Calu3 (cell line): Measurements from ENCODE around the gene CELF4. TPM values are rescaled to one million over a fixed set of nuclear protein-coding genes. Genes with fewer than 3 reads are reported as not detected.
A peak's percentile ranks its signal among the peaks of the same experiment; 100 is the strongest.

Experiments
- BruUV-seq: library from RNA; stranded (reverse); fragments of 400-500 nt; replicated peaks from 2 replicates; lab custom pipeline; 2021; lab: Mats Ljungman, UMichigan
- CTCF ChIA-PET: fragments of 300-600 bp; sonication (Branson Sonifier 250); formaldehyde crosslinking; loops from one replicate; lab custom pipeline; 2022; ENCODE audit warnings: antibody characterized with exemption; lab: Charles Lee
- DNase-seq: peaks from one replicate; pipeline ENCODE4 v3.0.0; 2022
- H3K27ac Mint-ChIP-seq: one replicate; pipeline ENCODE4 v1.8.0; 2022; ENCODE audit warnings: mixed read lengths; ENCODE audit not compliant: unreplicated experiment
- H3K27me3 Mint-ChIP-seq: one replicate; pipeline ENCODE4 v1.8.0; 2022; ENCODE audit warnings: mixed read lengths; ENCODE audit not compliant: unreplicated experiment
- H3K36me3 Mint-ChIP-seq: one replicate; pipeline ENCODE4 v1.8.0; 2022; ENCODE audit warnings: mild to moderate bottlenecking, moderate library complexity, mixed read lengths; ENCODE audit not compliant: insufficient read depth, unreplicated experiment
- H3K4me1 Mint-ChIP-seq: one replicate; pipeline ENCODE4 v1.8.0; 2022; ENCODE audit warnings: mild to moderate bottlenecking, low read depth, mixed read lengths; ENCODE audit not compliant: unreplicated experiment
- H3K4me3 Mint-ChIP-seq: one replicate; pipeline ENCODE4 v1.8.0; 2022; ENCODE audit warnings: mild to moderate bottlenecking, low read depth, moderate library complexity, mixed read lengths; ENCODE audit not compliant: unreplicated experiment
- H3K9me3 Mint-ChIP-seq: one replicate; pipeline ENCODE4 v1.8.0; 2022; ENCODE audit warnings: low read depth, mixed read lengths; ENCODE audit not compliant: unreplicated experiment
- intact Hi-C: fragments of 100-400 bp; cut with micrococcal nuclease; formaldehyde crosslinking; loops from one replicate; pipeline ENCODE4 v1.10.0; 2022; ENCODE audit not compliant: unreplicated experiment
- total RNA-seq: library from RNA; stranded (reverse); gene quantifications from 2 replicates; pipeline ENCODE4 v1.2.3, GENCODE V29; 2022
- TF ChIP-seq, protein P1 (sequence below): fragments of 200-600 bp; IDR thresholded peaks from one replicate; pipeline ENCODE4 v1.8.0; 2022; ENCODE audit warnings: antibody characterized with exemption; ENCODE audit not compliant: unreplicated experiment

CELF4 gene
- total RNA-seq, 1 experiment from 2014 or later = 7.8 TPM

GRCh38 chr18:37578182-37578678 lies 12.6 kb upstream of the CELF4 start:
- no peak for DNase-seq
- Mint-ChIP-seq H3K27ac (no peak overlapping the region), H3K9me3 (no peaks in the 10 kb centered on the region), H3K4me3 (no peak overlapping the region), H3K4me1 (no peaks in the 10 kb centered on the region), H3K27me3 (peaks cover 64% of the 10 kb centered on the region), H3K36me3 (no peaks in the 10 kb centered on the region)
- CTCF ChIA-PET = no interaction called here
- no TSS peak for BruUV-seq
- intact Hi-C loops = loop anchor here (10.0 kb wide), 1 partner anchor 87 kb away; no protein-coding TSS in a partner anchor
- TF ChIP-seq, protein P1, sequence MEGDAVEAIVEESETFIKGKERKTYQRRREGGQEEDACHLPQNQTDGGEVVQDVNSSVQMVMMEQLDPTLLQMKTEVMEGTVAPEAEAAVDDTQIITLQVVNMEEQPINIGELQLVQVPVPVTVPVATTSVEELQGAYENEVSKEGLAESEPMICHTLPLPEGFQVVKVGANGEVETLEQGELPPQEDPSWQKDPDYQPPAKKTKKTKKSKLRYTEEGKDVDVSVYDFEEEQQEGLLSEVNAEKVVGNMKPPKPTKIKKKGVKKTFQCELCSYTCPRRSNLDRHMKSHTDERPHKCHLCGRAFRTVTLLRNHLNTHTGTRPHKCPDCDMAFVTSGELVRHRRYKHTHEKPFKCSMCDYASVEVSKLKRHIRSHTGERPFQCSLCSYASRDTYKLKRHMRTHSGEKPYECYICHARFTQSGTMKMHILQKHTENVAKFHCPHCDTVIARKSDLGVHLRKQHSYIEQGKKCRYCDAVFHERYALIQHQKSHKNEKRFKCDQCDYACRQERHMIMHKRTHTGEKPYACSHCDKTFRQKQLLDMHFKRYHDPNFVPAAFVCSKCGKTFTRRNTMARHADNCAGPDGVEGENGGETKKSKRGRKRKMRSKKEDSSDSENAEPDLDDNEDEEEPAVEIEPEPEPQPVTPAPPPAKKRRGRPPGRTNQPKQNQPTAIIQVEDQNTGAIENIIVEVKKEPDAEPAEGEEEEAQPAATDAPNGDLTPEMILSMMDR = no peak

DNA sequence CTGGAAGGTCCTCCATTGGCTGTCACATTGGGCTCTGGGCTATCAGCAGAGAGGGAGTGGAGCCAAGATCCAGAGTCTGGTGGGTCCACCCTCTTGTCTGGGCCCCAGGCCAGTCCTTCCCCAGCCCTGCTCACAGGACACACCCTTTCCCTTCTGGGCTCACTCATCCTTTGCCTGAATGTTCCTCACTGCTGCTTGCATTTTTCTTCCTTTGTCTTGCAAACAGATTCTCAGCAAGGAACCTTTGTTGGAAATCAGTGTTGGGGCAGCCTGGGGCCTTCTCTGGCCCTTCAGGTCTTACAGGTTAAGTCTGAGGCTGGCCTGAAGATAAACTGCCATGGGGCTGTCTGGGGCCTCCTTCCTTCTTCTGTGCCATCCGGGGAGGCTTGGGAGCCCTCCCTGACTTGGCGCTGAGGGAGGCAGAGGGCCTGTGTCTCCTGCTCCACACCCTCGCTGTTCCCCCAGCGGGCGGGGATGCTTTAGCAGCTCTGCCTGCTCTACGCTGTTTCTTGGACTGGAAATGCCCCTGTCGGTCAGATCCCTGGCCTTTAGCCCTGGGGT lies 11.5 kb upstream of the CELF4 start:
- no peak overlapping the region for H3K4me3 Mint-ChIP-seq
- DNase-seq = no peak
- TF ChIP-seq, protein P1 = no peak
- no TSS peak for BruUV-seq
- no peak overlapping the region for H3K27ac Mint-ChIP-seq
- no peaks in the 10 kb centered on the region for H3K36me3 Mint-ChIP-seq
- intact Hi-C loops = loop anchor here (10.0 kb wide), 1 partner anchor 88 kb away; no protein-coding TSS in a partner anchor
- CTCF ChIA-PET = no interaction called here
- H3K27me3 Mint-ChIP-seq = peaks cover 53% of the 10 kb centered on the region
- H3K9me3 Mint-ChIP-seq = no peaks in the 10 kb centered on the region
- no peaks in the 10 kb centered on the region for H3K4me1 Mint-ChIP-seq

DNA sequence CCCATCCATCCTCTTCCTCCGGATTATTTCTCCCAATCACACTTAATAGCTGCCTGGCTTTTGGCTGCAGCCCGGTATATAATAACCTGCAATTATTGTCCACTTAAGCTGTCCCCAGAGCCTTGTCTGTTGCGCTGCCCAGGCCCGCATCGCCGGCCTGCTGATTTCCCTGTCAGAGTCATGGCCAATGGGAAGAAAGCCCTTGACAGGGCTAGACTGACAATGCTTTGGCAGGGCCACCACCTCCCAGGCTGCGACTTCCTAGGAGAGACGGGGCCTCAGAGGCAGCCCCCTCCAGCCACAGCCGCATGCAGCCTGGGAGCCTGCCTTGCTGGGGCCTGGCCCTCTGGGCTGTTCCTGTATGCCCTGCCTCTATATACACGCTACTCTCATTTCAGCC lies 10.0 kb upstream of the CELF4 start:
- DNase-seq = no peak
- H3K4me1 Mint-ChIP-seq = no peaks in the 10 kb centered on the region
- CTCF ChIA-PET = interaction anchor here (0.5 to 0.7 kb wide), 2 partner anchors 51 to 241 kb away, joined by 5 to 6 read pairs; no protein-coding TSS in a partner anchor
- no peak overlapping the region for H3K4me3 Mint-ChIP-seq
- no peaks in the 10 kb centered on the region for H3K9me3 Mint-ChIP-seq
- no TSS peak for BruUV-seq
- intact Hi-C loops = loop anchor here (10.0 kb wide), 1 partner anchor 89 kb away; no protein-coding TSS in a partner anchor
- H3K27me3 Mint-ChIP-seq = peaks cover 50% of the 10 kb centered on the region
- TF ChIP-seq, protein P1 = no peak
- no peak overlapping the region for H3K27ac Mint-ChIP-seq
- no peaks in the 10 kb centered on the region for H3K36me3 Mint-ChIP-seq

DNA sequence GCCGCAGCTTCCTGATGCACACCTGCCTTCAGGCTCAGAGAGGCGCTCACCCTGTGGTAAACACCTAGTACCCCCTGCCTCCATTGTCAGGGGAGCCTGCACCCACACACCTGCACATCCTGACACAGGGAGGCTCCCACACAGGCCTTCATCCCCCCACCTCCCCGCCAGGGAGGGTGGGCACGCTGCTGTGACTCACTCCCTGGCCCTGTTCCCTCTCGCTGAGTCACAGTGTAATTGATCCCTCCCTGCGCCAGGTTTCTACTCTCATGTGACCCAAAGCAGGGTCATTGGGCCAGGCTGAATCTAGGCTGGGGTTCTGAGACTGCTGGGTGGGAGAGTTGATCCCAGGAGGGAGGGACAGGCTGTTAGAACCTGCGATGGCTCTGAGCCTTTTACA lies 8.5 kb upstream of the CELF4 start:
- TF ChIP-seq, protein P1 = no peak
- Mint-ChIP-seq H3K4me1 (no peaks in the 10 kb centered on the region), H3K27ac (no peak overlapping the region), H3K4me3 (no peak overlapping the region), H3K27me3 (peaks cover 50% of the 10 kb centered on the region), H3K36me3 (no peaks in the 10 kb centered on the region), H3K9me3 (no peaks in the 10 kb centered on the region)
- intact Hi-C loops = loop anchor here (10.0 kb wide), 1 partner anchor 91 kb away; no protein-coding TSS in a partner anchor
- CTCF ChIA-PET = no interaction called here
- peak; percentile 55 for DNase-seq
- BruUV-seq = no TSS peak
